Vagina (tissue), 2 donors: Measurements from ENCODE around the gene CIROP.

Experiments
- POLR2A ChIP-seq, 2 donors: fragments of 450-650 bp; IDR thresholded peaks; one replicate each; pipeline ENCODE4 v1.6.1; 2017; ENCODE audit warnings: antibody characterized with exemption in 2 of 2, mild to moderate bottlenecking in 2 of 2, moderate library complexity in 2 of 2
- POLR2AphosphoS5 ChIP-seq, 2 donors: sonication (generic); formaldehyde crosslinking; IDR thresholded peaks; one replicate each; pipeline ENCODE4 v1.9.0; 2017; ENCODE audit warnings: antibody characterized with exemption in 2 of 2, mild to moderate bottlenecking in 2 of 2, low read depth in 1 of 2; ENCODE audit not compliant: insufficient read depth in 1 of 2
- TF ChIP-seq, protein P1 (sequence below), 3 experiments: fragments of 450-650 bp in 2 of 3; fragments of 200-600 bp in 1 of 3; sonication (generic) in 1 of 3; IDR thresholded peaks; one replicate each; pipeline ENCODE4 v1.5.1; 2017 to 2019; ENCODE audit warnings: antibody characterized with exemption in 3 of 3, mild to moderate bottlenecking in 2 of 3, moderate library complexity in 2 of 3

DNA sequence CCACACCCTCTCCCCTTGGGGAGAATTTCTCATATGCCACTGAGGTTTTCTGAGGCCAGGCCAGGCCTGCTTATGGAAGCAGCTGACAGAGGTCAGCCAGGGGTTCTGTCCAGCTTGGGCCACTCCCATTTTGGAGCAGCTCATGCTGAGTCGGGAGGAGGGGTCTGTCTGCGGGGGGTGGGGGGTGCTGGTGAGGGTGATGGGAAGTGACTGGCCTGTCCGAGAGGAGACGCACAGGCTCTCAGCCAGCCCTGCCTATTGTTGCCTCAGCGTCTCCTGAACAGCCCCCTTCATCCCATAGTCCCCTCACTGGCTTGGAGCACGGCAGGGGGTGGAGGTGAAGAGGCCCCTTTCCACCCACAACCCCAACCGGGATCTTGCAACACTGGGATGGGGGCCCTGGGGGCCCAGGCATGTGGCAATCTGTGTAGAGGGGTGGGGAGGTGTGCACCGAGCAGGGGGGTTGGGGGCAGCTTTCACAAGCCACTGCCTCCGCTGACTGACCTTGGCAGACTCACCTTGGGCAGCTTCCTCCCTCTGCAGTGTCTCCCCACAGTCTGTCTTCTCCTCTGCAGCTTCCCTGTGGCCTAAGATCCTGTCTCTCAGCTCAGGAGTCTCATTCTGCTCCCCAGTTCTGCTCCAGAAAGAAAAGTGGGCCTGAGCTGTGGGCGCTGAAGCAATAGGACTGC, 8.8 kb upstream of the CIROP start:
- TF ChIP-seq, protein P1, sequence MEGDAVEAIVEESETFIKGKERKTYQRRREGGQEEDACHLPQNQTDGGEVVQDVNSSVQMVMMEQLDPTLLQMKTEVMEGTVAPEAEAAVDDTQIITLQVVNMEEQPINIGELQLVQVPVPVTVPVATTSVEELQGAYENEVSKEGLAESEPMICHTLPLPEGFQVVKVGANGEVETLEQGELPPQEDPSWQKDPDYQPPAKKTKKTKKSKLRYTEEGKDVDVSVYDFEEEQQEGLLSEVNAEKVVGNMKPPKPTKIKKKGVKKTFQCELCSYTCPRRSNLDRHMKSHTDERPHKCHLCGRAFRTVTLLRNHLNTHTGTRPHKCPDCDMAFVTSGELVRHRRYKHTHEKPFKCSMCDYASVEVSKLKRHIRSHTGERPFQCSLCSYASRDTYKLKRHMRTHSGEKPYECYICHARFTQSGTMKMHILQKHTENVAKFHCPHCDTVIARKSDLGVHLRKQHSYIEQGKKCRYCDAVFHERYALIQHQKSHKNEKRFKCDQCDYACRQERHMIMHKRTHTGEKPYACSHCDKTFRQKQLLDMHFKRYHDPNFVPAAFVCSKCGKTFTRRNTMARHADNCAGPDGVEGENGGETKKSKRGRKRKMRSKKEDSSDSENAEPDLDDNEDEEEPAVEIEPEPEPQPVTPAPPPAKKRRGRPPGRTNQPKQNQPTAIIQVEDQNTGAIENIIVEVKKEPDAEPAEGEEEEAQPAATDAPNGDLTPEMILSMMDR (IDR thresholded peaks at IDR 0.05) = no peak
- TF ChIP-seq POLR2A (IDR thresholded peaks at IDR 0.05) (no peak), POLR2AphosphoS5 (IDR thresholded peaks at IDR 0.05; ENCODE audit: insufficient read depth in 1 of 2, low read depth in 1 of 2) (no peak)
